CD8-positive, alpha-beta memory T cell (primary cell): ENCODE data around the gene WFDC12. TPM values are rescaled to one million over a fixed set of nuclear protein-coding genes. Genes with fewer than 3 reads are reported as not detected.

Experiments used
- CTCF ChIA-PET: fragments of 350-600 bp; sonication (Branson Sonifier 250); formaldehyde crosslinking; loops from one replicate; lab custom pipeline; 2021; ENCODE audit warnings: antibody characterized with exemption; lab: Charles Lee
- POLR2A ChIA-PET: fragments of 350-600 bp; sonication (Branson Sonifier 250); formaldehyde crosslinking; loops from one replicate; lab custom pipeline; 2021; ENCODE audit warnings: antibody characterized with exemption; lab: Charles Lee
- DNase-seq, 5 donors: peaks; one replicate each; pipeline versions ENCODE4 v3.0.0 to v3.0.0-alpha.2; 2020 to 2022; ENCODE audit warnings: mixed read lengths in 1 of 5
- H3K27ac ChIP-seq: one replicate; pipeline ENCODE4 v1.7.0; 2013; ENCODE audit warnings: low read depth, mild to moderate bottlenecking, low read length, moderate library complexity
- H3K27me3 ChIP-seq: 2 replicates; pipeline ENCODE4 v1.7.0; 2013; ENCODE audit warnings: low read length, mild to moderate bottlenecking; ENCODE audit not compliant: insufficient read depth, poor library complexity, severe bottlenecking
- H3K36me3 ChIP-seq: 2 replicates; pipeline ENCODE4 v1.7.0; 2013; ENCODE audit warnings: mild to moderate bottlenecking, low read length, moderate library complexity; ENCODE audit not compliant: insufficient read depth
- H3K4me1 ChIP-seq: 2 replicates; pipeline ENCODE4 v1.7.0; 2013; ENCODE audit warnings: mild to moderate bottlenecking, low read length, moderate library complexity; ENCODE audit not compliant: insufficient read depth
- H3K4me3 ChIP-seq: 2 replicates; pipeline ENCODE4 v1.7.0; 2013; ENCODE audit warnings: mild to moderate bottlenecking, low read length
- H3K9me3 ChIP-seq: 2 replicates; pipeline ENCODE4 v1.7.0; 2013; ENCODE audit warnings: mild to moderate bottlenecking, low read length
- H3K27ac Mint-ChIP-seq, 8 donors: one replicate each; pipeline ENCODE4 v1.8.0; 2020 to 2021; ENCODE audit warnings: mixed read lengths in 8 of 8, mild to moderate bottlenecking in 6 of 8, inconsistent platforms in 3 of 8, moderate library complexity in 3 of 8
- H3K27me3 Mint-ChIP-seq, 2 donors: one replicate each; pipeline ENCODE4 v1.8.0; 2020 to 2021; ENCODE audit warnings: mixed read lengths in 2 of 2, mild to moderate bottlenecking in 1 of 2, moderate library complexity in 1 of 2
- H3K36me3 Mint-ChIP-seq, 3 donors: one replicate each; pipeline ENCODE4 v1.8.0; 2020 to 2021; ENCODE audit warnings: mixed read lengths in 3 of 3, inconsistent platforms in 1 of 3, mild to moderate bottlenecking in 1 of 3
- H3K4me1 Mint-ChIP-seq, 3 donors: one replicate each; pipeline ENCODE4 v1.8.0; 2020 to 2021; ENCODE audit warnings: mixed read lengths in 3 of 3, inconsistent platforms in 1 of 3, mild to moderate bottlenecking in 1 of 3
- H3K4me3 Mint-ChIP-seq, 7 donors: one replicate each; pipeline ENCODE4 v1.8.0; 2020 to 2021; ENCODE audit warnings: mixed read lengths in 7 of 7, mild to moderate bottlenecking in 6 of 7, moderate library complexity in 4 of 7, inconsistent platforms in 2 of 7
- H3K9me3 Mint-ChIP-seq, 5 donors: one replicate each; pipeline ENCODE4 v1.8.0; 2020 to 2022; ENCODE audit warnings: mixed read lengths in 5 of 5, mild to moderate bottlenecking in 3 of 5, moderate library complexity in 2 of 5, inconsistent platforms in 1 of 5
- polyA plus RNA-seq: library from polyadenylated mRNA; unstranded; fragments of 300-500 nt; fragmentation: Illumina TruSeq; gene quantifications from one replicate; pipeline ENCODE4 v1.2.3, GENCODE V29; 2021
- total RNA-seq, 2 experiments: library from RNA; stranded (reverse); gene quantifications; one replicate each; pipeline ENCODE4 v1.2.3, GENCODE V29; 2021

WFDC12 gene
- total and polyA plus RNA-seq, 3 experiments from 2014 or later: not detected

DNA sequence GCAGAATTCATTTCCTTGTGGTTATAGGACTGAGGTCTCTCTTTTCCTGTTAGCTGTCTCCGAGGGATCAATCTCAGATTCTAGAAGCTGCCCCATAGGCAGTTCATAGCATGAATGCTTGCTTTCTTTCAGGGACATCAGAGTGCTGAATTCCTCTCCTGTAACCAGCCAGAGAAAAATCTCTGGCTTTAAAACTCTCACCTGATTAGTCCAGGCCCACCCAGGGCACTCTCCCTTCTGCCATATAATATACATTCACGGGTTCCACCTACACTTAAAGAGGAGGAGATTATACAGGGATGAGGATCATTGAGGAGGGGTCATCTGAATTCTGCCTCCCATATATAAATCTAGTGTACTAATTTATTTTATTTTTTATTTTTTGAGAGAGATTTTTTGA is 21.2 kb downstream of the WFDC12 start:
- H3K36me3 ChIP-seq: no peaks in the 10 kb centered on the region
- H3K27me3 ChIP-seq: peaks cover 21% of the 10 kb centered on the region
- POLR2A ChIA-PET: no interaction called here
- H3K4me1 ChIP-seq: no peaks in the 10 kb centered on the region
- Mint-ChIP-seq H3K9me3 (no peaks in the 10 kb centered on the region), H3K4me3 (no peak overlapping the region), H3K27ac (no peak overlapping the region), H3K27me3 (peaks cover 30 to 60% of the 10 kb centered on the region in 2 donors), H3K36me3 (peaks cover 0 to 4% (median 0%) of the 10 kb centered on the region in 3 donors), H3K4me1 (peaks cover 5 to 18% (median 12%) of the 10 kb centered on the region in 3 donors)
- CTCF ChIA-PET: interaction anchor here (0.7 to 2.0 kb wide), 2 partner anchors 9 to 10 kb away, joined by 3 to 5 read pairs; no protein-coding TSS in a partner anchor
- no peak overlapping the region for H3K4me3 ChIP-seq
- DNase-seq: no peak
- no peaks in the 10 kb centered on the region for H3K9me3 ChIP-seq
- no peak overlapping the region for H3K27ac ChIP-seq

- H3K4me1 Mint-ChIP-seq: peaks cover 9 to 22% (median 12%) of the 10 kb centered on the region in 3 donors
- H3K36me3 Mint-ChIP-seq: peaks cover 0 to 4% (median 0%) of the 10 kb centered on the region in 3 donors
- ChIA-PET POLR2A (interaction anchor here (0.5 kb wide), 1 partner anchor 102 kb away, joined by 3 read pairs; no protein-coding TSS in a partner anchor), CTCF (no interaction called here)
- H3K27me3 Mint-ChIP-seq: peaks cover 38 to 60% of the 10 kb centered on the region in 2 donors
- H3K4me1 ChIP-seq: no peaks in the 10 kb centered on the region
- H3K27ac Mint-ChIP-seq: no peak overlapping the region
- no peak for DNase-seq
- no peaks in the 10 kb centered on the region for H3K9me3 Mint-ChIP-seq
- no peaks in the 10 kb centered on the region for H3K9me3 ChIP-seq
- H3K36me3 ChIP-seq: no peaks in the 10 kb centered on the region
- H3K27ac ChIP-seq: no peak overlapping the region
- peaks cover 35% of the 10 kb centered on the region for H3K27me3 ChIP-seq
- H3K4me3 ChIP-seq: no peak overlapping the region
- peak overlapping the region in 1 of 7 donors; percentile 29 for H3K4me3 Mint-ChIP-seq
These were observed 22.9 kb downstream of the WFDC12 start for GRCh38 chr20:45101333-45101850.

DNA sequence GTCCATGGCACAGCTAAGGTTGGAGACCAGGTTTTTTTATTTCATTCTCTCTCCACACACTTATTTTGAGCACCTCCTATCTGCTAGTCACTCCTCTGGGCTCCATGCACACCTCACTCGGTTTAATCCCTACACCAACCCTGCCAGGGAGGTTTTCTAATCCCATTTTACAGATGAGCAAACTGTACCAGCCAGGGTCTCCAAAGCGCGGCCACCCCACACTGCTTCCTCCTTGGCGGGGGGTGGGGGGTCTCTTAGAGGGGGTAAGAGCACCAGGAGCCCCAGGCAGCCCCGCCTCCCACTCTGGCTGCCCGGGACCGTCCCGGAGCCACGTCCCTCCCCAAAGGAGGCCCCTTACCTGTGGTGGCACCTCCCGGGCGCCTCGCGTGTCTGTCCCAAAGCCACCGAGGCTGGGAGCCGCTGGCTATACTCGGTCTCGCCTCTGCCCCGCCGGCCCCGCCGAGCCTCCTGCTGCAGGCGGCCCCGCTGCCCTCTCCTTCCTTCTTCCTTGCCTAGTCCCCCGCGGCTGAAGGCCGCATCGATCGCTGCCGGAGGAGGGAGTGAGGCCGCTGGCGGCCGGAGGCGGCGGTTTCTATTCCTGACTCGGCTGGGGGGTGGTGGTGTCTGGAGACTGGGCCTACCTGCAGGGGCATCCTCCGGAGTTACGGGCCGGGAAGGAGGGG is 23.6 kb downstream of the WFDC12 start, which contains the start of gene KCNS1:
TSS of gene KCNS1 (minus strand) at position 565 of the 683 bp plus-strand sequence. CDS start 1,891 bp downstream, outside the sequence.
- Histone ChIP-seq H3K27ac (no peak within 1 kb of the TSS), H3K4me1 (peaks cover 3% of the 10 kb centered on the region), H3K4me3 (no peak within 1 kb of the TSS), H3K36me3 (no peaks in the 10 kb centered on the region), H3K27me3 (peaks cover 35% of the 10 kb centered on the region), H3K9me3 (no peaks in the 10 kb centered on the region)
- Mint-ChIP-seq H3K9me3 (no peaks in the 10 kb centered on the region), H3K27ac (no peak within 1 kb of the TSS), H3K4me1 (peaks cover 12 to 25% (median 12%) of the 10 kb centered on the region in 3 donors), H3K27me3 (peaks cover 38 to 60% of the 10 kb centered on the region in 2 donors), H3K4me3 (peak within 1 kb of the TSS in 2 of 7 donors; percentile 10 to 29), H3K36me3 (peaks cover 0 to 4% (median 0%) of the 10 kb centered on the region in 3 donors)
- ChIA-PET POLR2A (no interaction called here), CTCF (interaction anchor here (1.1 to 7.7 kb wide), 3 partner anchors 11 to 140 kb away, joined by 3 to 65 read pairs (median 4); partner anchors contain the start of gene TOMM34)
- no peak for DNase-seq

DNA sequence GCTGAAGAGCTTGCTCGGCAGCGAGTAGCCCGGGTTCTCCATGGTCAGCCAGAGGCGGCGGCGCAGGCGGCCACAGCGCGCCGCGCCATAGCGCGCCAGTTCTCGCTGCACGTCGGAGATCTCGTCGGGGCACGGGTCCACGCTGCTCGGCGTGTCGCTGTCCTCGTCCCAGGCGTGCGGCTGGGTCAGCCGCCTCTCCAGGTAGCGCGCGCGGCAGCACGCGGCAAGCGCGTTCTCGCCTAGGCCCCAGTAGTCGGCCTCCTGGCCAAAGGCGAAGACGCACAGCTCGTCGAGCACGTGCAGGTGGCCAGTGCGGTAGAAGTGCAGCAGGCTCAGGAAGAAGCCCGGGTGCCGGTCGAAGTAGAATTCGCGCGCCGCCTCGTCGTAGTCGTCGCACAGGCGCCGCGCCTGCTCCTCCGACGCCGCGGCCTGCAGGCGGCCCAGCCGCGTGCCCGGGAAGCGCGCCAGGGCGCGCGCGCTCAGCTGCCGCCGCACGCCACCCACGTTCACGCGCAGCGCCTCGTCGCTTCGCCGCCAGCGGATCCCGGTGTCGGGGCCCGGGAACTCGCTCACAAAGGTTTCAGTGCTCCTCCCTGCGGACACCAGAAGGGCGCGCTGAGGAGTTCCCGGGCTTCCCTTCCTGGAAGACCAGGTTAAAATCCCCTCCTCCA is 26.0 kb downstream of the WFDC12 start:
- Histone ChIP-seq H3K4me1 (peaks cover 3% of the 10 kb centered on the region), H3K27ac (no peak overlapping the region), H3K27me3 (peaks cover 35% of the 10 kb centered on the region), H3K9me3 (no peaks in the 10 kb centered on the region), H3K36me3 (no peaks in the 10 kb centered on the region), H3K4me3 (no peak overlapping the region)
- no peak overlapping the region for H3K27ac Mint-ChIP-seq
- H3K9me3 Mint-ChIP-seq: no peaks in the 10 kb centered on the region
- peak overlapping the region in 4 of 7 donors; percentile 54 to 70 (median 64) for H3K4me3 Mint-ChIP-seq
- peaks cover 0 to 4% (median 0%) of the 10 kb centered on the region in 3 donors for H3K36me3 Mint-ChIP-seq
- H3K4me1 Mint-ChIP-seq: peaks cover 12 to 30% (median 15%) of the 10 kb centered on the region in 3 donors
- peaks cover 32 to 47% of the 10 kb centered on the region in 2 donors for H3K27me3 Mint-ChIP-seq
- ChIA-PET CTCF (interaction anchor here (1.4 to 7.7 kb wide), 5 partner anchors 8 to 87 kb away, joined by 3 to 65 read pairs (median 26); no protein-coding TSS in a partner anchor), POLR2A (no interaction called here)
- DNase-seq: peak in 2 of 5 donors; percentile 11 to 28

DNA sequence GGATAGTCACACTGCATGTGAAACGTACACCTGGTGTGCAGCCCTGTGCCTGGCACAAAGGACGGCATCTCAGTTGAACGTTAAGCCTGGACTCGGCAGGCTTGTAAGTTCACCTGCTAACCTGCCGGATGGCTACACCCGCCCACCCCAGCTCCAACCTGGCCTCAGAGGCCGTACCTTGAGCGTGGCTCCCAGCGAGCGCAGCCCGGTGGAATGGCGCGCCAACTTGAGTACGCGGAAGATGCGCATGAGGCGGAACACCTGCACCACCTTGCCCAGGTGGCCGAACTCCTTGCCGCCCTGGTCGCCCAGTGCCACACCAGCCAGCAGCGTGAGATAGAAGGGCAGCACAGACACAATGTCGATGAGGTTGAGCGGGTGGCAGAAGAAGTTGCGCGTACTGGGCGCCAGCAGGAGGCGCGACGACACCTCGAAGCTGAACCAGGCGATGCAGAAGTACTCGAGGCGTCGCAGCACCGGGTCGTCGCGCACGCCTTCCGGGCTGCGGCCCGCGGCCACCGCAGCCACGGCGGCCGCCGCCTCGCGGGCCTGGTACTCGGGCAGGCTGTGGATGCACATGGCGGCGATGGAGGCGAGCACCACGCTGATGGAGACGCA is 26.7 kb downstream of the WFDC12 start:
- H3K36me3 ChIP-seq: no peaks in the 10 kb centered on the region

DNA sequence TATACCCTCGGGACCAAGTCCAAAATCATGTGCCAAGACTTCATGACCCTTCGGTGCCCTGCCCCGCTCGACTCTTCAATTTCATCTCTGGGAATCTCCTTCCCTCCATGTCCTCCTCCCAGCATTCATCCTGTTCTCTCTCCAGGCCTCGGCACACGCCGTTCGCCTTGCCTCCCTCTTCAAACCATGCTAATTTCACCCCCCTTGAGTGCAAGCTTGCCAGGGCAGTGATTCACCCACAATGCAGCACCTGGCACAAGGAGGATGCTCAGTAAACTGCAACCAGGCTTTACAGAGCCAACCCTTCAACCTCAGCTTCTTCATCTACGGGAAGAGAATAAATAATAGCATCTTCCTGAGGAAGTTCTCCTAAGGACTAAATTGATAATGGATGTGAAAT is 27.5 kb downstream of the WFDC12 start:
- peak overlapping the region in 1 of 7 donors; percentile 15 for H3K4me3 Mint-ChIP-seq
- Histone ChIP-seq H3K27me3 (peaks cover 35% of the 10 kb centered on the region), H3K4me1 (peaks cover 3% of the 10 kb centered on the region), H3K9me3 (no peaks in the 10 kb centered on the region), H3K4me3 (no peak overlapping the region), H3K27ac (no peak overlapping the region), H3K36me3 (no peaks in the 10 kb centered on the region)
- CTCF ChIA-PET: interaction anchor here (0.9 to 7.7 kb wide), 23 partner anchors 10 to 674 kb away, joined by 3 to 65 read pairs (median 7); partner anchors contain the start of gene TOMM34
- peak overlapping the region in 1 of 8 donors; percentile 22 for H3K27ac Mint-ChIP-seq
- H3K27me3 Mint-ChIP-seq: peaks cover 32 to 40% of the 10 kb centered on the region in 2 donors
- H3K9me3 Mint-ChIP-seq: no peaks in the 10 kb centered on the region
- peaks cover 0 to 3% (median 0%) of the 10 kb centered on the region in 3 donors for H3K36me3 Mint-ChIP-seq
- H3K4me1 Mint-ChIP-seq: peaks cover 12 to 30% (median 15%) of the 10 kb centered on the region in 3 donors
- POLR2A ChIA-PET: no interaction called here
- DNase-seq: no peak

More for the DNA sequence above, 26.7 kb downstream of the WFDC12 start:
- H3K27me3 ChIP-seq: peaks cover 35% of the 10 kb centered on the region
- no peaks in the 10 kb centered on the region for H3K9me3 ChIP-seq
- H3K4me1 ChIP-seq: peaks cover 3% of the 10 kb centered on the region
- Mint-ChIP-seq H3K4me3 (peak overlapping the region in 6 of 7 donors; percentile 30 to 66 (median 62)), H3K36me3 (peaks cover 0 to 4% (median 0%) of the 10 kb centered on the region in 3 donors), H3K27ac (no peak overlapping the region), H3K4me1 (peaks cover 12 to 30% (median 15%) of the 10 kb centered on the region in 3 donors), H3K9me3 (no peaks in the 10 kb centered on the region), H3K27me3 (peaks cover 32 to 44% of the 10 kb centered on the region in 2 donors)
- ChIA-PET POLR2A (no interaction called here), CTCF (interaction anchor here (1.2 to 7.7 kb wide), 12 partner anchors 9 to 216 kb away, joined by 3 to 65 read pairs (median 9); partner anchors contain the start of gene TOMM34)
- H3K27ac ChIP-seq: no peak overlapping the region
- H3K4me3 ChIP-seq: no peak overlapping the region
- peak in 2 of 5 donors; percentile 24 to 29 for DNase-seq

DNA sequence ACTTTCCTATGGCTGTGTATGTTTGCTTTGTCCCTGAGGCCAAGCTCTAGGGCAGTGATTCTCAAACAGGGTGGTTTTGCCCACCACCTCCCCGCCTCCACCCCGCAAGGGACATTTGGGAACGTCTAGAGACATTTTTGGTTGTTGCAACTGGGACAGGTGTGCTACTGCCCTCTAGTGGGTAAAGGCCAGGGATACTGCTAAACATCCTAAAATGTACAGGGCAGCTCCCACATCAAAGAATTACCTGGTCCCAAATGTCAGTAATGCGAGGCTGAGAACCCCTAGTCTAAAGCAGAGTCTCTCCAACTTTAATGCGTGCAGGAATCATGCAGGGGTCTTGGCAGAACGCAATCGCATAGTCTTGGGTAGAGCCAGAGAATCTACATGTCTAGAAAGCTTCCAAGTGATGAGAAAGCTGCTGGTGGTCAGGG is 28.4 kb downstream of the WFDC12 start:
- ChIA-PET CTCF (interaction anchor here (0.8 to 7.7 kb wide), 31 partner anchors 9 to 675 kb away, joined by 3 to 65 read pairs (median 5); partner anchors contain the start of gene TOMM34), POLR2A (interaction anchor here (0.7 kb wide), 1 partner anchor 43 kb away, joined by 3 read pairs; no protein-coding TSS in a partner anchor)
- Histone ChIP-seq H3K36me3 (no peaks in the 10 kb centered on the region), H3K4me1 (peaks cover 3% of the 10 kb centered on the region), H3K4me3 (no peak overlapping the region), H3K27me3 (peaks cover 35% of the 10 kb centered on the region), H3K27ac (no peak overlapping the region), H3K9me3 (no peaks in the 10 kb centered on the region)
- DNase-seq: peak; percentile 29 to 68 (median 49)
- H3K36me3 Mint-ChIP-seq: peaks cover 0 to 10% (median 4%) of the 10 kb centered on the region in 3 donors
- H3K4me1 Mint-ChIP-seq: peaks cover 8 to 26% (median 12%) of the 10 kb centered on the region in 3 donors
- peak overlapping the region in 1 of 8 donors; percentile 63 for H3K27ac Mint-ChIP-seq
- H3K27me3 Mint-ChIP-seq: peaks cover 28 to 33% of the 10 kb centered on the region in 2 donors
- H3K9me3 Mint-ChIP-seq: no peaks in the 10 kb centered on the region
- no peak overlapping the region for H3K4me3 Mint-ChIP-seq
